PC-9 (cell line): ENCODE measurements around the gene JPH2.

Experiments
- EZH2 ChIP-seq: fragments of 200-600 bp; sonication (generic); IDR thresholded peaks from 2 replicates; pipeline ENCODE4 v1.8.0; 2017; ENCODE audit warnings: antibody characterized with exemption, low read depth
- TF ChIP-seq, protein P1 (sequence below): fragments of 200-600 bp; sonication (generic); conservative IDR thresholded peaks from 2 replicates; pipeline ENCODE4 v1.6.1; 2017; ENCODE audit warnings: mixed run types, antibody characterized with exemption, mild to moderate bottlenecking, moderate library complexity

DNA sequence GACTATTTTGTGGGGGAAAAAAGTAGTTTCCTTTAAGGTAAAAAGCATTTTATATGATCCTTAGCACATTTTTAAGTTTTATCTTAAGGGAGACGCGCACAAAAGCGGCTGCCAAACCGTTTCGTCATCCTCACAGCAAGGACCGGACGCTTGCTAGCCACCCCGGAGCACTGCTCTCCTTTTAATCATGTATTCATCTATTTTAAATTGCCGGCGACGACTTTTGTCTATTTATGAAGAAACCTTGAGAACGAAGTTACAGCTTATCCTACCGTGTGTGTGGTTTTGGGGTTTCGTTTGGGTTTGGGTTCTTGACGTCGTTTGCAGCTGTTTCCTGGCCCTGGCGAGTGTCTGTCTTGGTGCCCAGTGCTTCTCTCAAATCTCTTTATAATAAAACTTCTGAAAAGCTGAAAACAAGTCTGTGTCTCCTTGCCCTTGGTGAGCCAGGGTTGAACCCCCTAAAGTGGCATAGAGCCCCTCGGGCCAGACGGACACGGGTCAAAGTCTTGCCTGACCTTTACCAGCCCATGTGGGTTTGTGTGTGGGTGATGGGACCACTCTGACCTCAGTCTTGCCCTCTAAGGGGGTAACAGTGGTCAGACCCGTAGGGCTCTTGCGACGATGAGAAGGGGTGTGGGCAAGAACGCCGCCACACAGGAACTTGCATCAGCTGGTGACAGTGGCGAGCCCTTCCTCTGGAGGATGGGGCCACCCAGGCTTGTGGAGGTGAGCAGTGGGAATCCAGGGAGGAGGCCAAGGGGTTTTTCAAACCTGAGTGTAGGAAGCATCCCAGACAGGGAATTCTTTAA, 117.6 kb downstream of the JPH2 start:
- TF ChIP-seq, protein P1, sequence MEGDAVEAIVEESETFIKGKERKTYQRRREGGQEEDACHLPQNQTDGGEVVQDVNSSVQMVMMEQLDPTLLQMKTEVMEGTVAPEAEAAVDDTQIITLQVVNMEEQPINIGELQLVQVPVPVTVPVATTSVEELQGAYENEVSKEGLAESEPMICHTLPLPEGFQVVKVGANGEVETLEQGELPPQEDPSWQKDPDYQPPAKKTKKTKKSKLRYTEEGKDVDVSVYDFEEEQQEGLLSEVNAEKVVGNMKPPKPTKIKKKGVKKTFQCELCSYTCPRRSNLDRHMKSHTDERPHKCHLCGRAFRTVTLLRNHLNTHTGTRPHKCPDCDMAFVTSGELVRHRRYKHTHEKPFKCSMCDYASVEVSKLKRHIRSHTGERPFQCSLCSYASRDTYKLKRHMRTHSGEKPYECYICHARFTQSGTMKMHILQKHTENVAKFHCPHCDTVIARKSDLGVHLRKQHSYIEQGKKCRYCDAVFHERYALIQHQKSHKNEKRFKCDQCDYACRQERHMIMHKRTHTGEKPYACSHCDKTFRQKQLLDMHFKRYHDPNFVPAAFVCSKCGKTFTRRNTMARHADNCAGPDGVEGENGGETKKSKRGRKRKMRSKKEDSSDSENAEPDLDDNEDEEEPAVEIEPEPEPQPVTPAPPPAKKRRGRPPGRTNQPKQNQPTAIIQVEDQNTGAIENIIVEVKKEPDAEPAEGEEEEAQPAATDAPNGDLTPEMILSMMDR, result no peak
- no peak for TF ChIP-seq EZH2
